H1 (cell line): Measurements from ENCODE around the gene CRHR1. TPM values are rescaled to one million over a fixed set of nuclear protein-coding genes. Genes with fewer than 3 reads are reported as not detected.

Experiments
- CTCF ChIA-PET: fragments of 300-600 bp; sonication (Branson Sonifier 250); formaldehyde crosslinking; loops from one replicate; lab custom pipeline; 2021; ENCODE audit not compliant: partially characterized antibody; lab: Charles Lee
- POLR2A ChIA-PET: fragments of 300-600 bp; sonication (Branson Sonifier 250); formaldehyde crosslinking; loops from one replicate; lab custom pipeline; 2021; ENCODE audit warnings: inconsistent platforms; ENCODE audit not compliant: partially characterized antibody; lab: Charles Lee
- DNase-seq, 2 experiments: peaks; one replicate each; pipeline versions ENCODE4 v3.0.0 to v3.0.0-alpha.2; 2010 to 2022; ENCODE audit warnings: low spot score in 2 of 2, low read depth in 1 of 2, mixed read lengths in 1 of 2
- FAIRE-seq: peaks from 2 replicates; lab custom pipeline; 2011; peaks lifted over from hg19 to GRCh38; lab: Jason Lieb, UNC
- H2AFZ ChIP-seq: 2 replicates; pipeline ENCODE4 v1.8.1; 2012; ENCODE audit warnings: low read length, inconsistent platforms
- H2AK5ac ChIP-seq: 2 replicates; pipeline ENCODE4 v1.6.1; 2013; ENCODE audit warnings: low read depth, low read length
- H2BK120ac ChIP-seq: replicated peaks from 2 replicates; pipeline ENCODE3; 2013; ENCODE audit warnings: low read depth, low read length, inconsistent platforms
- H2BK12ac ChIP-seq: 2 replicates; pipeline ENCODE4 v1.6.1; 2013; ENCODE audit warnings: low read depth, low read length
- H2BK15ac ChIP-seq: 2 replicates; pipeline ENCODE4 v1.6.1; 2013; ENCODE audit warnings: low read length
- H2BK20ac ChIP-seq: 2 replicates; pipeline ENCODE4 v1.6.1; 2013; ENCODE audit warnings: low read length
- H2BK5ac ChIP-seq: 2 replicates; pipeline ENCODE4 v1.6.1; 2013; ENCODE audit warnings: low read depth, low read length
- H3K14ac ChIP-seq: 2 replicates; pipeline ENCODE4 v1.6.1; 2013; ENCODE audit warnings: inconsistent platforms; ENCODE audit not compliant: insufficient read length
- H3K18ac ChIP-seq: 2 replicates; pipeline ENCODE4 v1.6.1; 2013; ENCODE audit warnings: low read length; ENCODE audit errors: extremely low read depth
- H3K23ac ChIP-seq: 2 replicates; pipeline ENCODE4 v1.6.1; 2013; ENCODE audit warnings: inconsistent platforms; ENCODE audit not compliant: insufficient read length
- H3K23me2 ChIP-seq: 2 replicates; pipeline ENCODE4 v1.6.1; 2013; ENCODE audit warnings: low read depth, low read length
- H3K27ac ChIP-seq: 2 replicates; pipeline ENCODE4 v1.6.1; 2011; ENCODE audit warnings: low read depth, low read length, inconsistent platforms
- H3K27me3 ChIP-seq, 4 experiments: replicated peaks in 1 of 4; 1 replicate in 1 of 4; 2 replicates in 3 of 4; pipeline versions ENCODE4 v1.6.1 to v1.8.1; 2011 to 2013; ENCODE audit warnings: low read length in 3 of 4, mild to moderate bottlenecking in 3 of 4, inconsistent platforms in 2 of 4, mixed read lengths in 2 of 4, moderate library complexity in 1 of 4; ENCODE audit not compliant: control insufficient read depth in 3 of 4, insufficient read depth in 3 of 4; ENCODE audit errors: extremely low read depth in 1 of 4
- H3K36me3 ChIP-seq, 4 experiments: 2 replicates each; pipeline versions ENCODE4 v1.6.1 to v1.8.1; 2011 to 2013; ENCODE audit warnings: mild to moderate bottlenecking in 4 of 4, low read length in 3 of 4, moderate library complexity in 2 of 4, control low read depth in 1 of 4, inconsistent platforms in 1 of 4; ENCODE audit not compliant: insufficient read depth in 4 of 4, control insufficient read depth in 2 of 4
- H3K4ac ChIP-seq: replicated peaks from 2 replicates; pipeline ENCODE3; 2013; ENCODE audit warnings: low read length, low read depth, mixed read lengths, inconsistent platforms; ENCODE audit not compliant: insufficient read length
- H3K4me1 ChIP-seq, 4 experiments: replicated peaks in 1 of 4; 1 replicate in 1 of 4; 2 replicates in 3 of 4; pipeline versions ENCODE4 v1.6.1 to v1.8.1; 2011 to 2013; ENCODE audit warnings: low read length in 3 of 4, inconsistent platforms in 2 of 4, mixed read lengths in 1 of 4; ENCODE audit not compliant: insufficient read depth in 4 of 4, control insufficient read depth in 3 of 4
- H3K4me2 ChIP-seq, 2 experiments: 2 replicates each; pipeline versions ENCODE4 v1.6.1 to v1.8.1; 2011 to 2013; ENCODE audit warnings: low read depth in 2 of 2, low read length in 2 of 2, control low read depth in 1 of 2, inconsistent platforms in 1 of 2, mild to moderate bottlenecking in 1 of 2; ENCODE audit not compliant: insufficient read depth in 1 of 2
- H3K4me3 ChIP-seq, 4 experiments: fragments of 200-600, 300-600 bp in 1 of 4; sonication (generic), shearing (Covaris generic), sonication (Bioruptor Twin) in 1 of 4; 2 replicates each; pipeline versions ENCODE4 v1.5.1 to v1.8.1; 2011 to 2016; ENCODE audit warnings: low read length in 4 of 4, low read depth in 3 of 4, control low read depth in 2 of 4, inconsistent platforms in 2 of 4, mild to moderate bottlenecking in 2 of 4, mixed read lengths in 1 of 4, moderate library complexity in 1 of 4; ENCODE audit not compliant: insufficient read depth in 2 of 4; ENCODE audit errors: extremely low read depth in 1 of 4
- H3K56ac ChIP-seq: replicated peaks from 2 replicates; pipeline ENCODE3; 2013; ENCODE audit warnings: low read depth, mild to moderate bottlenecking, mixed read lengths, low read length, inconsistent platforms; ENCODE audit not compliant: insufficient read length
- H3K79me1 ChIP-seq: 2 replicates; pipeline ENCODE4 v1.6.1; 2013; ENCODE audit warnings: low read depth, low read length, control low read depth
- H3K79me2 ChIP-seq, 2 experiments: 2 replicates each; pipeline versions ENCODE4 v1.6.1 to v1.8.1; 2012 to 2013; ENCODE audit warnings: low read length in 2 of 2, mild to moderate bottlenecking in 2 of 2, inconsistent platforms in 1 of 2; ENCODE audit not compliant: insufficient read depth in 2 of 2, control insufficient read depth in 1 of 2
- H3K9ac ChIP-seq, 4 experiments: replicated peaks in 1 of 4; 1 replicate in 1 of 4; 2 replicates in 3 of 4; pipeline versions ENCODE4 v1.6.1 to v1.8.1; 2011 to 2013; ENCODE audit warnings: low read depth in 3 of 4, low read length in 3 of 4, control low read depth in 2 of 4, mild to moderate bottlenecking in 2 of 4, moderate library complexity in 2 of 4, inconsistent platforms in 1 of 4; ENCODE audit errors: extremely low read depth in 1 of 4
- H3K9me3 ChIP-seq, 2 experiments: 2 replicates each; pipeline versions ENCODE4 v1.6.1 to v1.8.1; 2012 to 2013; ENCODE audit warnings: mild to moderate bottlenecking in 2 of 2, moderate library complexity in 2 of 2, control low read depth in 1 of 2, inconsistent platforms in 1 of 2, low read depth in 1 of 2, low read length in 1 of 2, mixed read lengths in 1 of 2; ENCODE audit not compliant: insufficient read depth in 2 of 2
- H4K20me1 ChIP-seq, 2 experiments: replicated peaks in 1 of 2; 2 replicates each; pipeline versions ENCODE3 to v1.8.1; 2011 to 2013; ENCODE audit warnings: inconsistent platforms in 2 of 2, low read length in 2 of 2, mild to moderate bottlenecking in 1 of 2; ENCODE audit not compliant: insufficient read depth in 2 of 2, control insufficient read depth in 1 of 2
- H4K5ac ChIP-seq: 2 replicates; pipeline ENCODE4 v1.6.1; 2013; ENCODE audit warnings: low read length, low read depth, mixed read lengths, inconsistent platforms; ENCODE audit not compliant: insufficient read length
- H4K8ac ChIP-seq: 2 replicates; pipeline ENCODE4 v1.8.0; 2013; ENCODE audit warnings: mild to moderate bottlenecking, moderate library complexity, low read length, inconsistent platforms; ENCODE audit not compliant: insufficient read depth; ENCODE audit errors: extremely low read depth
- H4K91ac ChIP-seq: replicated peaks from 2 replicates; pipeline ENCODE3; 2013; ENCODE audit warnings: low read length, mixed read lengths, inconsistent platforms; ENCODE audit not compliant: insufficient read length
- HDAC6 ChIP-seq: IDR thresholded peaks from one replicate; pipeline ENCODE4 v1.7.1; 2012; ENCODE audit warnings: low read depth, mild to moderate bottlenecking, inconsistent platforms, low read length, moderate library complexity
- POLR2AphosphoS5 ChIP-seq: IDR thresholded peaks from 2 replicates; pipeline ENCODE4 v1.6.1; 2011; ENCODE audit warnings: low read depth, low read length
- RAD21 ChIP-seq, 2 experiments: IDR thresholded peaks in 1 of 2; conservative IDR thresholded peaks in 1 of 2; 2 replicates each; pipeline ENCODE4 v1.6.1; 2011; ENCODE audit warnings: low read depth in 2 of 2, low read length in 2 of 2, improper control_type of control experiment in 1 of 2, inconsistent platforms in 1 of 2, mild to moderate bottlenecking in 1 of 2, moderate library complexity in 1 of 2
- TCF12 ChIP-seq: IDR thresholded peaks from 2 replicates; pipeline ENCODE4 v1.6.1; 2011; ENCODE audit warnings: low read depth, mild to moderate bottlenecking, low read length
- ZNF274 ChIP-seq: IDR thresholded peaks from 2 replicates; pipeline ENCODE4 v1.7.0; 2012; ENCODE audit warnings: low read length, borderline replicate concordance; ENCODE audit errors: extremely low read depth
- WGBS, 2 experiments: shearing (Covaris generic) in 1 of 2; methylation state at CpG; one replicate each; pipeline versions ENCODE4 v1.1.6 to v1.1.7; 2013 to 2015; ENCODE audit warnings: low lambda C conversion rate in 2 of 2, mixed read lengths in 2 of 2, inconsistent platforms in 1 of 2, low coverage in 1 of 2, missing lambda C conversion rate in 1 of 2; ENCODE audit not compliant: insufficient replicate concordance in 2 of 2, insufficient coverage in 1 of 2, insufficient read length in 1 of 2; ENCODE audit errors: extremely low coverage in 1 of 2, missing lambda C conversion rate in 1 of 2; 5-methylcytosine and 5-hydroxymethylcytosine counted together
- polyA plus RNA-seq, 7 experiments: library from polyadenylated mRNA; depleted of rRNA in 3 of 7; stranded (reverse) in 5 of 7; unstranded in 2 of 7; fragments of >200 nt in 5 of 7; fragments of 200-250 nt in 2 of 7; gene quantifications; 1 replicate in 5 of 7; 2 replicates in 1 of 7; 4 replicates in 1 of 7; pipeline versions ENCODE4 v1.2.1 to v1.2.3, GENCODE V29; 2011 to 2013; ENCODE audit warnings: missing spikeins in 2 of 7, mixed read lengths in 2 of 7
- total RNA-seq: library from RNA; stranded (reverse); fragmentation: NEBNext Ultra II Directional; extraction: Animal tissue kit (Norgen Biotek cat#: 25700); gene quantifications from 2 replicates; pipeline ENCODE4 v1.2.1, GENCODE V29; 2021
- TF ChIP-seq, protein P1 (sequence below): IDR thresholded peaks from 2 replicates; pipeline ENCODE4 v1.6.1; 2011; ENCODE audit warnings: low read length, improper control_type of control experiment

Gene CRHR1
- total and polyA plus RNA-seq, 2 of the 8 experiments (the other 6 are each of a cell fraction or from before 2014, with no cell fraction given), result 0.56 to 1.7 TPM

DNA sequence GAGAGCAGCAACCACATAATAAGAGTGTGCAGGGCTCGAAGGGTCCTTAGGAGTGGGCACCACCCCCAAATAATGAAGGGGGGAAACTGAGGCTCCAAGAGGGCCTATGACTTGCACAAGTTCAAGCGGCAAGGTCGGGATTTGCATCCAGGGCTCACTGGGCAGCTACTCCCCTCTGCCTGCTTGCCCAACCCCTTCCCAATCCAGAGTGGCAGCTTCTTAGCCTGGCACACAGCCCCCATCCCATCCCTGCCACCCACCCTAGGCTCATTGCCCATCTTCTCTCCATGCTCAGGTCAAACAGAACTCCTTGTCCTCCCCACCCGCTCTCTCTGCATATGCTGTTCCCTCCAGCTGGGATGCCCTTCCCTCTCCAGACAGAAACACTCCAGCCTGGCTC is 63.0 kb downstream of the CRHR1 start:
- Histone ChIP-seq H4K5ac (no peak overlapping the region), H3K18ac (no peak overlapping the region), H2BK5ac (no peak overlapping the region), H3K4me3 (no peak overlapping the region), H3K9ac (no peak overlapping the region), H4K8ac (no peak overlapping the region), H2AFZ (no peak overlapping the region), H2BK120ac (no peak overlapping the region), H3K79me1 (no peaks in the 10 kb centered on the region), H3K23me2 (no peaks in the 10 kb centered on the region), H3K4me1 (no peaks in the 10 kb centered on the region), H3K9me3 (no peaks in the 10 kb centered on the region), H3K27ac (no peak overlapping the region), H2BK15ac (no peak overlapping the region), H2BK20ac (no peak overlapping the region), H3K79me2 (no peaks in the 10 kb centered on the region), H3K23ac (no peak overlapping the region), H2BK12ac (no peak overlapping the region), H3K14ac (no peak overlapping the region), H3K4me2 (no peak overlapping the region), H3K56ac (no peak overlapping the region), H4K91ac (no peak overlapping the region), H2AK5ac (no peak overlapping the region), H3K36me3 (no peaks in the 10 kb centered on the region), H3K27me3 (peaks cover 0 to 2% (median 0%) of the 10 kb centered on the region in 4 experiments; a peak in 2 of 7 replicates), H4K20me1 (peaks cover 0 to 2% of the 10 kb centered on the region in 2 experiments), H3K4ac (no peak overlapping the region)
- 94% methylated on average over 4 of the region's 4 CpGs; no CpG with 5 or more reads in 1 of the 2 experiments for WGBS, 2 experiments
- ChIA-PET POLR2A (no interaction called here), CTCF (interaction anchor here (1.0 to 8.1 kb wide), 6 partner anchors 11 to 210 kb away, joined by 3 to 137 read pairs (median 4); no protein-coding TSS in a partner anchor)
- TF ChIP-seq, protein P1, sequence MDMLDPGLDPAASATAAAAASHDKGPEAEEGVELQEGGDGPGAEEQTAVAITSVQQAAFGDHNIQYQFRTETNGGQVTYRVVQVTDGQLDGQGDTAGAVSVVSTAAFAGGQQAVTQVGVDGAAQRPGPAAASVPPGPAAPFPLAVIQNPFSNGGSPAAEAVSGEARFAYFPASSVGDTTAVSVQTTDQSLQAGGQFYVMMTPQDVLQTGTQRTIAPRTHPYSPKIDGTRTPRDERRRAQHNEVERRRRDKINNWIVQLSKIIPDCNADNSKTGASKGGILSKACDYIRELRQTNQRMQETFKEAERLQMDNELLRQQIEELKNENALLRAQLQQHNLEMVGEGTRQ, result no peak
- TF ChIP-seq ZNF274 (no peak), RAD21 (IDR thresholded peaks at IDR 0.05 in 1 of 2, conservative IDR thresholded peaks at IDR 0.05 in 1 of 2; ENCODE audit: low read depth in 2 of 2, low read length in 2 of 2) (no peak), POLR2AphosphoS5 (no peak), HDAC6 (no peak), TCF12 (no peak)
- DNase-seq, result no peak
- no peak for FAIRE-seq
